Activated gamma-delta T cell treated with anti-CD3 and anti-CD28 coated beads, Interleukin-2, amount 50 U/mL, for 16 hours (primary cell): ENCODE measurements around the gene YKT6.
"Not testable (repeated sequence)": the region's sequence is repeated elsewhere in the genome, so short reads cannot be mapped to it uniquely, and the experiment has no call there.

Experiments
- DNase-seq: peaks from one replicate; pipeline ENCODE4 v3.0.0-alpha.2; 2020; ENCODE audit warnings: low read depth

The YKT6 gene

GRCh38 chr7:44200699-44201461 lies at the start of gene YKT6:
Gene YKT6 (plus strand): TSS chr7:44200978. CDS start chr7:44201136, 158 bp downstream.
- peak; percentile 90 for DNase-seq

- DNase-seq = no peak
Measured at GRCh38 chr7:44151956-44152355, 48.8 kb upstream of the YKT6 start.

GRCh38 chr7:44152971-44153947 lies 47.5 kb upstream of the YKT6 start:
- no peak for DNase-seq

- DNase-seq = no peak
Measured at GRCh38 chr7:44153948-44154335, 46.8 kb upstream of the YKT6 start.

GRCh38 chr7:44154703-44155102 lies 46.1 kb upstream of the YKT6 start:
- no peak for DNase-seq

- DNase-seq = no peak
Measured at GRCh38 chr7:44155191-44156185, 45.3 kb upstream of the YKT6 start.

- no peak for DNase-seq
Measured at GRCh38 chr7:44156453-44157010, 44.2 kb upstream of the YKT6 start.

GRCh38 chr7:44157116-44158080 lies 43.4 kb upstream of the YKT6 start:
- no peak for DNase-seq

GRCh38 chr7:44158096-44158872 lies 42.5 kb upstream of the YKT6 start:
- DNase-seq = no peak

- no peak for DNase-seq
Measured at GRCh38 chr7:44158873-44159631, 41.7 kb upstream of the YKT6 start.

- DNase-seq = no peak
Measured at GRCh38 chr7:44159824-44160630, 40.8 kb upstream of the YKT6 start.

- no peak for DNase-seq
Measured at GRCh38 chr7:44161371-44161770, 39.4 kb upstream of the YKT6 start.

GRCh38 chr7:44162179-44162578 lies 38.6 kb upstream of the YKT6 start:
- DNase-seq = no peak

- DNase-seq = no peak
Measured at GRCh38 chr7:44162785-44163395, 37.9 kb upstream of the YKT6 start.

- DNase-seq = no peak
Measured at GRCh38 chr7:44163591-44163990, 37.2 kb upstream of the YKT6 start.

- DNase-seq = no peak
Measured at GRCh38 chr7:44167920-44168319, 32.9 kb upstream of the YKT6 start.

GRCh38 chr7:44171901-44172300 lies 28.9 kb upstream of the YKT6 start:
- DNase-seq = not testable (repeated sequence)
